ENCODE results near the gene JOSD2. TPM values are rescaled to one million over a fixed set of nuclear protein-coding genes. Genes with fewer than 3 reads are reported as not detected.
A peak's percentile ranks its signal among the peaks of the same experiment; 100 is the strongest.

JOSD2 gene
- total and polyA plus RNA-seq, 9 of the 15 experiments (the other 6 are each of a cell fraction or from before 2014, with no cell fraction given) = 0.06 to 14.4 (median 3.1) TPM

DNA sequence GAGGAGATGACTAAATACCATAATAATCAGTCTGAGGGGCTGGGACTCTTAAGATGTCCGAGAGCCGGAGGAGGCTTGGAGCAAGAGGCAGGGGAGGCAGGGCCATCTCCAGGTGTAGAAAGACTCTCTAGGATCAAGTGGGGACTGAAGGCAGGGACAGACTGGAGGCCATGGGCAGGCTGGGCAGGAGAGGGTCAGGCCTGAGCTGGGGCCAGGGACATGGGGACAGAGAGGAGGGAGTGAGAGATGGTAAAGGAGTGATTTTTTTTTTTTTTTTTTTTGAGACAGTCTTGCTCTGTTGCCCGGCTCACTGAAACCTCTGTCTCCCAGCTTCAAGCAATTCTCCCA lies 2.2 kb downstream of the JOSD2 start (continued):
- TF ChIP-seq PML (IDR thresholded peaks at IDR 0.05; ENCODE audit: low read length) = no peak

DNA sequence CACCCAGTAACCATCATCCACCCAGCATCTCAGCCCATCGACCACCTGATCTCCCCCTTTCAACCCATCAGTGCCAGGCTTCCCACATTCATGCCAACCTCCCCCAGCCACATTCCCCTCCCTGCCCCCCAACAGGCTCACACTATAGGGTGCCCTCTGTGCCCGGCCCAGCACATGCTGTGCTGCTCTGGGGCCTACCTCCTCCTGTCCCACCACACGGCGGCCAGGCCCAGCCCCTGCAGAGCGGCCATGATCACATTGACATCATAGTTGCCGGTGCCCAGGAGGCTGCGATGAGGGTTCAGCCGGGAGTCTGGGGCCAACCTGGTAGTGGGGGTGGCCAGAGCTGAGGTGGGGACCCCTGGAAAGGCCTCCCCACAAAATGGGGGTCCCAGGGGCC lies 3.6 kb downstream of the JOSD2 start:
- H4K20me1 ChIP-seq (replicated peaks; ENCODE audit: control insufficient read depth, insufficient read depth, low read length) = no peaks in the 10 kb centered on the region
- FAIRE-seq (no peak), ATAC-seq (no peak), DNase-seq (ENCODE audit: extremely low read depth in 1 of 4, low spot score in 3 of 4) (no peak)
- H3K4me3 ChIP-seq = no peak overlapping the region
- H3K9me3 ChIP-seq (replicated peaks; ENCODE audit: control insufficient read depth, insufficient read depth, low read depth, low read length) = no peaks in the 10 kb centered on the region
- peaks cover 5 to 47% of the 10 kb centered on the region in 2 experiments; a peak in 4 of 5 replicates for H3K4me1 ChIP-seq (replicated peaks in 1 of 2; ENCODE audit: control insufficient read depth in 2 of 2, insufficient read depth in 2 of 2, low read length in 2 of 2)
- in situ Hi-C loops (cut with MboI) (no loop called here), intact Hi-C loops (cut with micrococcal nuclease) (no loop called here)
- no peaks in the 10 kb centered on the region; the same call in 2 of the 3 replicates for H3K79me2 ChIP-seq (ENCODE audit: control insufficient read depth, insufficient read depth, low read length)
- BruUV-seq (replicated peaks) = no TSS peak
- H2AFZ ChIP-seq (ENCODE audit: low read depth, low read length) = no peak overlapping the region
- no peak overlapping the region for H3K4me2 ChIP-seq (ENCODE audit: insufficient read depth, low read length)
- no peak overlapping the region for H3K9ac ChIP-seq (ENCODE audit: insufficient read depth in 1 of 2, low read depth in 2 of 2, low read length in 2 of 2)
- WGBS (ENCODE audit: insufficient coverage, low coverage, missing lambda C conversion rate) = 88% methylated on average over 8 of the region's 8 CpGs
- TF ChIP-seq ZNF146 (CRISPR knock-in tag; IDR thresholded peaks at IDR 0.05; ENCODE audit: unreplicated experiment) = no peak
- 0 out of 2 replicates have a peak, but pooled peaks have one; percentile 16 for TF ChIP-seq RBFOX2 (IDR thresholded peaks at IDR 0.05; ENCODE audit: low read depth, low read length)
- TF ChIP-seq CBX5 (IDR thresholded peaks at IDR 0.05; ENCODE audit: borderline replicate concordance, low read depth) = no peak
- no peaks in the 10 kb centered on the region for H3K36me3 ChIP-seq (ENCODE audit: control insufficient read depth, insufficient read depth, low read length)
- ChIA-PET POLR2A (no interaction called here), CTCF (ENCODE audit: low intra/inter-chr PET ratio) (no interaction called here)
- H3K9me1 ChIP-seq (ENCODE audit: control insufficient read depth, insufficient read depth, low read length) = peaks cover 4% of the 10 kb centered on the region
- no peak overlapping the region for H3K27ac ChIP-seq (ENCODE audit: extremely low read depth, low read depth, low read length)
- no peaks in the 10 kb centered on the region for H3K27me3 ChIP-seq (ENCODE audit: control insufficient read depth in 2 of 2, insufficient read depth in 2 of 2, low read length in 2 of 2)

DNA sequence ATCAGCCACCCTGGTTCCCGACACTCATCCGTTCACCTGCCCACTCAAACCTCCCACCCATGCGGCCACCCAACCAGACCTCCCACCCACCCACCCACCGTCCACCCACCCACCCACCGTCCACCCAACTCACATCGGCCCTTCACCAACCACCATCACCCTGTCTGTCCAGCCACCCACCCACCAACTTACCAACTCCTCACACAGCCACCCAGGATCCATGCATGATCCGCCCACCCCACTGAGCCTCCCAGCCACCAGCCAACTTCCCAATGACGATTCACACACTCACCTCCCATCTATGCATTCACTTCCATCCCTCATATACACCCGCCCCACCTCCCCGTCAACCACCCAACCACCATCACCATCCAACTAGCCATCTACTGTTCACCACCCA lies 4.3 kb downstream of the JOSD2 start:
- H3K9me3 ChIP-seq (replicated peaks; ENCODE audit: control insufficient read depth, insufficient read depth, low read depth, low read length) = no peaks in the 10 kb centered on the region
- in situ Hi-C loops (cut with MboI) = no loop called here
- ATAC-seq (no peak), DNase-seq (ENCODE audit: extremely low read depth in 1 of 4, low spot score in 3 of 4) (no peak), FAIRE-seq (no peak)
- H3K4me2 ChIP-seq (ENCODE audit: insufficient read depth, low read length) = no peak overlapping the region
- intact Hi-C loops (cut with micrococcal nuclease) = no loop called here
- H3K9me1 ChIP-seq (ENCODE audit: control insufficient read depth, insufficient read depth, low read length) = peaks cover 4% of the 10 kb centered on the region
- BruUV-seq (replicated peaks) = no TSS peak
- H3K36me3 ChIP-seq (ENCODE audit: control insufficient read depth, insufficient read depth, low read length) = no peaks in the 10 kb centered on the region
- H3K27me3 ChIP-seq (ENCODE audit: control insufficient read depth in 2 of 2, insufficient read depth in 2 of 2, low read length in 2 of 2) = no peaks in the 10 kb centered on the region
- H4K20me1 ChIP-seq (replicated peaks; ENCODE audit: control insufficient read depth, insufficient read depth, low read length) = no peaks in the 10 kb centered on the region
- no peak overlapping the region for H2AFZ ChIP-seq (ENCODE audit: low read depth, low read length)
- H3K4me3 ChIP-seq = no peak overlapping the region
- ChIA-PET POLR2A (no interaction called here), CTCF (ENCODE audit: low intra/inter-chr PET ratio) (no interaction called here)
- H3K79me2 ChIP-seq (ENCODE audit: control insufficient read depth, insufficient read depth, low read length) = no peaks in the 10 kb centered on the region; the same call in 2 of the 3 replicates
- TF ChIP-seq PTRF (tag; IDR thresholded peaks at IDR 0.05) (no peak), STAT5B (CRISPR knock-in tag; IDR thresholded peaks at IDR 0.05) (no peak), ZNF354B (CRISPR knock-in tag; IDR thresholded peaks at IDR 0.05) (no peak), BRF1 (IDR thresholded peaks at IDR 0.05; ENCODE audit: borderline replicate concordance, extremely low read depth, insufficient read length) (no peak), ATF7 (IDR thresholded peaks at IDR 0.05) (no peak), ILF3 (IDR thresholded peaks at IDR 0.05; ENCODE audit: borderline replicate concordance) (no peak), HLTF (IDR thresholded peaks at IDR 0.05) (no peak), C11orf30 (IDR thresholded peaks at IDR 0.05; ENCODE audit: low read depth) (no peak), U2AF1 (optimal IDR thresholded peaks at IDR 0.05; ENCODE audit: low read depth, low read length) (no peak)
- TF ChIP-seq, protein P1, sequence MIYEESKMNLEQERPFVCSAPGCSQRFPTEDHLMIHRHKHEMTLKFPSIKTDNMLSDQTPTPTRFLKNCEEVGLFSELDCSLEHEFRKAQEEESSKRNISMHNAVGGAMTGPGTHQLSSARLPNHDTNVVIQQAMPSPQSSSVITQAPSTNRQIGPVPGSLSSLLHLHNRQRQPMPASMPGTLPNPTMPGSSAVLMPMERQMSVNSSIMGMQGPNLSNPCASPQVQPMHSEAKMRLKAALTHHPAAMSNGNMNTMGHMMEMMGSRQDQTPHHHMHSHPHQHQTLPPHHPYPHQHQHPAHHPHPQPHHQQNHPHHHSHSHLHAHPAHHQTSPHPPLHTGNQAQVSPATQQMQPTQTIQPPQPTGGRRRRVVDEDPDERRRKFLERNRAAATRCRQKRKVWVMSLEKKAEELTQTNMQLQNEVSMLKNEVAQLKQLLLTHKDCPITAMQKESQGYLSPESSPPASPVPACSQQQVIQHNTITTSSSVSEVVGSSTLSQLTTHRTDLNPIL (CRISPR knock-in tag; IDR thresholded peaks at IDR 0.05) = no peak
- 67% methylated on average over 4 of the region's 10 CpGs for WGBS (ENCODE audit: insufficient coverage, low coverage, missing lambda C conversion rate)
- no peak overlapping the region for H3K9ac ChIP-seq (ENCODE audit: insufficient read depth in 1 of 2, low read depth in 2 of 2, low read length in 2 of 2)
- H3K4me1 ChIP-seq (replicated peaks in 1 of 2; ENCODE audit: control insufficient read depth in 2 of 2, insufficient read depth in 2 of 2, low read length in 2 of 2) = peaks cover 5 to 45% of the 10 kb centered on the region in 2 experiments; a peak in 4 of 5 replicates
- H3K27ac ChIP-seq (ENCODE audit: extremely low read depth, low read depth, low read length) = no peak overlapping the region
